Gastrocnemius medialis (tissue), 4 donors: ENCODE measurements around the gene TENM3. TPM values are rescaled to one million over a fixed set of nuclear protein-coding genes. Genes with fewer than 3 reads are reported as not detected.

Experiments used
- ATAC-seq, 2 donors: fragments of 150-250 bp; one replicate each; pipeline ENCODE4 v1.9.1; 2016
- DNase-seq, 2 donors: peaks; one replicate each; pipeline ENCODE4 v3.0.0-alpha.2; 2019
- H3K27ac ChIP-seq, 4 donors: fragments of 200-600 bp; sonication (generic); 1 replicate in 1 of 4; 2 replicates in 3 of 4; pipeline ENCODE4 v1.5.1; 2016 to 2018; ENCODE audit warnings: mild to moderate bottlenecking in 2 of 4, moderate library complexity in 1 of 4
- H3K27me3 ChIP-seq, 3 donors: fragments of 200-600 bp; sonication (generic) in 2 of 3; 1 replicate in 1 of 3; 2 replicates in 2 of 3; pipeline versions ENCODE4 v1.5.1 to v1.6.0; 2016 to 2019; ENCODE audit warnings: mild to moderate bottlenecking in 1 of 3, moderate library complexity in 1 of 3
- H3K36me3 ChIP-seq, 2 donors: fragments of 200-600 bp; sonication (generic) in 1 of 2; one replicate each; pipeline ENCODE4 v1.5.1; 2017 to 2018
- H3K4me1 ChIP-seq, 2 donors: fragments of 200-600 bp; sonication (generic) in 1 of 2; one replicate each; pipeline ENCODE4 v1.5.1; 2016 to 2017; ENCODE audit warnings: mild to moderate bottlenecking in 2 of 2
- H3K4me3 ChIP-seq, 4 donors: fragments of 200-600 bp; sonication (generic) in 3 of 4; 1 replicate in 1 of 4; 2 replicates in 3 of 4; pipeline ENCODE4 v1.5.1; 2016 to 2019; ENCODE audit warnings: mild to moderate bottlenecking in 2 of 4
- H3K9me3 ChIP-seq, 3 donors: fragments of 200-600 bp; sonication (generic) in 2 of 3; 1 replicate in 1 of 3; 2 replicates in 2 of 3; pipeline ENCODE4 v1.5.1; 2016 to 2019
- POLR2A ChIP-seq, 2 donors: fragments of 450-650 bp; IDR thresholded peaks; one replicate each; pipeline ENCODE4 v1.6.1; 2017; ENCODE audit warnings: antibody characterized with exemption in 2 of 2, mild to moderate bottlenecking in 2 of 2, moderate library complexity in 2 of 2
- in situ Hi-C, 4 donors: fragments of 200-750 bp; cut with MboI; loops; one replicate each; pipeline versions ENCODE4 v1.15.0 to v1.8.0; 2017; ENCODE audit warnings: low sequenced_read_pairs in 4 of 4
- intact Hi-C: fragments of 100-400 bp; cut with DNase I; formaldehyde crosslinking; loops from one replicate; pipeline ENCODE4 v1.15.1; 2023; ENCODE audit warnings: low total_unique reads
- total RNA-seq, 4 donors: library from RNA; depleted of rRNA; stranded (reverse); fragments of >200 nt; gene quantifications; one replicate each; pipeline versions ENCODE4 v1.1.0 to v1.2.3, GENCODE V29; 2016
- TF ChIP-seq, protein P1 (sequence below), 5 experiments: fragments of 450-650 bp in 3 of 5; fragments of 200-600 bp in 2 of 5; sonication (generic) in 2 of 5; IDR thresholded peaks in 4 of 5; conservative IDR thresholded peaks in 1 of 5; 1 replicate in 4 of 5; 2 replicates in 1 of 5; pipeline ENCODE4 v1.5.1; 2016 to 2019; ENCODE audit warnings: antibody characterized with exemption in 5 of 5, mild to moderate bottlenecking in 3 of 5, moderate library complexity in 3 of 5

TENM3 gene
- total RNA-seq, 4 donors from 2014 or later, result 8.3 to 16.2 (median 12.3) TPM

- Histone ChIP-seq H3K4me3 (no peak overlapping the region), H3K4me1 (no peaks in the 10 kb centered on the region), H3K36me3 (no peaks in the 10 kb centered on the region), H3K9me3 (no peaks in the 10 kb centered on the region), H3K27ac (no peak overlapping the region), H3K27me3 (no peaks in the 10 kb centered on the region)
- intact Hi-C loops (no loop called here), in situ Hi-C loops (no loop called here)
- no peak for DNase-seq
- TF ChIP-seq, protein P1, sequence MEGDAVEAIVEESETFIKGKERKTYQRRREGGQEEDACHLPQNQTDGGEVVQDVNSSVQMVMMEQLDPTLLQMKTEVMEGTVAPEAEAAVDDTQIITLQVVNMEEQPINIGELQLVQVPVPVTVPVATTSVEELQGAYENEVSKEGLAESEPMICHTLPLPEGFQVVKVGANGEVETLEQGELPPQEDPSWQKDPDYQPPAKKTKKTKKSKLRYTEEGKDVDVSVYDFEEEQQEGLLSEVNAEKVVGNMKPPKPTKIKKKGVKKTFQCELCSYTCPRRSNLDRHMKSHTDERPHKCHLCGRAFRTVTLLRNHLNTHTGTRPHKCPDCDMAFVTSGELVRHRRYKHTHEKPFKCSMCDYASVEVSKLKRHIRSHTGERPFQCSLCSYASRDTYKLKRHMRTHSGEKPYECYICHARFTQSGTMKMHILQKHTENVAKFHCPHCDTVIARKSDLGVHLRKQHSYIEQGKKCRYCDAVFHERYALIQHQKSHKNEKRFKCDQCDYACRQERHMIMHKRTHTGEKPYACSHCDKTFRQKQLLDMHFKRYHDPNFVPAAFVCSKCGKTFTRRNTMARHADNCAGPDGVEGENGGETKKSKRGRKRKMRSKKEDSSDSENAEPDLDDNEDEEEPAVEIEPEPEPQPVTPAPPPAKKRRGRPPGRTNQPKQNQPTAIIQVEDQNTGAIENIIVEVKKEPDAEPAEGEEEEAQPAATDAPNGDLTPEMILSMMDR (IDR thresholded peaks at IDR 0.05 in 4 of 5, conservative IDR thresholded peaks at IDR 0.05 in 1 of 5), result no peak
- no peak for TF ChIP-seq POLR2A (IDR thresholded peaks at IDR 0.05)
- ATAC-seq, result no peak
Measured at GRCh38 chr4:182338746-182339145, 95.5 kb downstream of the TENM3 start.

DNA sequence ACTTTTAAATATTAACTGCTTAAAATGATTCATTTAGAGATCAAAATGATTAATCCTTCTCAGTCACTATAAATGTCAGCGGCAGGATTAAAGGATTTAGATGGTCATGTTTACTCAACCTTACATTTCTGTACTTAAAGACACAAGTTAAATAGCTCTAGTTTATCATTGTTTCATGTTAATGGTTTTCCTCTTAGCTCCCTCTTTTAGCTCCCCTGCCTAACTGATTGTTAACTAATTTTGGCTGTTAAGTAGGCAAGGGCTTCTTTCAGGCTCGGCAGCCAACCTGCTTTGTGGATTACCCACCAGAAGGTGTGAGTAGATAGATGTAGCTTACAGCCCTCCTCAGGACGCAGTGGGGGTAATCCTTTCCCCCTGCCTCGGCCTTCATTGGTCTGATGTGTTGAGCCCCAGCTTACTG is 96.0 kb downstream of the TENM3 start:
- TF ChIP-seq POLR2A (IDR thresholded peaks at IDR 0.05), result no peak
- TF ChIP-seq, protein P1 (IDR thresholded peaks at IDR 0.05 in 4 of 5, conservative IDR thresholded peaks at IDR 0.05 in 1 of 5), result no peak
- H3K9me3 ChIP-seq, result no peaks in the 10 kb centered on the region
- no peak overlapping the region for H3K27ac ChIP-seq
- H3K4me3 ChIP-seq, result no peak overlapping the region
- DNase-seq (no peak), ATAC-seq (no peak)
- no peaks in the 10 kb centered on the region for H3K36me3 ChIP-seq
- intact Hi-C loops, result no loop called here
- in situ Hi-C loops, result no loop called here
- H3K27me3 ChIP-seq, result no peaks in the 10 kb centered on the region
- H3K4me1 ChIP-seq, result no peaks in the 10 kb centered on the region

GRCh38 chr4:182343453-182343852 is 100.3 kb downstream of the TENM3 start:
- TF ChIP-seq POLR2A (IDR thresholded peaks at IDR 0.05), result no peak
- TF ChIP-seq, protein P1 (IDR thresholded peaks at IDR 0.05 in 4 of 5, conservative IDR thresholded peaks at IDR 0.05 in 1 of 5), result no peak
- Histone ChIP-seq H3K36me3 (no peaks in the 10 kb centered on the region), H3K27ac (no peak overlapping the region), H3K4me1 (no peaks in the 10 kb centered on the region), H3K9me3 (no peaks in the 10 kb centered on the region), H3K27me3 (no peaks in the 10 kb centered on the region), H3K4me3 (no peak overlapping the region)
- ATAC-seq (no peak), DNase-seq (no peak)
- intact Hi-C loops (no loop called here), in situ Hi-C loops (no loop called here)

- Histone ChIP-seq H3K4me3 (no peak overlapping the region), H3K4me1 (no peaks in the 10 kb centered on the region), H3K27me3 (no peaks in the 10 kb centered on the region), H3K36me3 (no peaks in the 10 kb centered on the region), H3K27ac (no peak overlapping the region), H3K9me3 (no peaks in the 10 kb centered on the region)
- no peak for ATAC-seq
- TF ChIP-seq POLR2A (IDR thresholded peaks at IDR 0.05), result no peak
- TF ChIP-seq, protein P1 (IDR thresholded peaks at IDR 0.05 in 4 of 5, conservative IDR thresholded peaks at IDR 0.05 in 1 of 5), result no peak
- in situ Hi-C loops, result no loop called here
- DNase-seq, result no peak
- intact Hi-C loops, result no loop called here
Measured at GRCh38 chr4:182344968-182345367, 101.8 kb downstream of the TENM3 start.

DNA sequence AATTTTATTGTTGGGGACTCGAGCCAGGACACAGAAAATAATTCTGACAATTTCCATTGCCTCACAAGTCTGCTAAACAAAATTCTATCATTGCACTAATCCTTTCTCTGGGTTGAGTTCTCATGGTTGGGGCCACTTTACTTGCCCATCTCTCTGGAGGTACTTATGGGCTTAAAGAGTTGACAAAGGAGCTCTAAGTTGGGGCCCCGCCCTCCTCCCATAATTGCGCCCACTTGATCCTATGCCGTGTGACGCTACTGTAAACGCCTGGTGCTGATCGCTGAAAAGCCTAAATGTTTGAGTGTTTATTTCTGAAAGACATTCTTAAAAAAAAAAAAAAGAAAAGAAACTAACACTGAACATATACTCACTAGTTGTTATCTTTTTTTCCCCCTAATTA is 103.0 kb downstream of the TENM3 start:
- Histone ChIP-seq H3K4me3 (no peak overlapping the region), H3K36me3 (no peaks in the 10 kb centered on the region), H3K4me1 (no peaks in the 10 kb centered on the region), H3K9me3 (no peaks in the 10 kb centered on the region), H3K27ac (no peak overlapping the region), H3K27me3 (no peaks in the 10 kb centered on the region)
- ATAC-seq (no peak), DNase-seq (no peak)
- intact Hi-C loops, result no loop called here
- TF ChIP-seq, protein P1 (IDR thresholded peaks at IDR 0.05 in 4 of 5, conservative IDR thresholded peaks at IDR 0.05 in 1 of 5), result no peak
- TF ChIP-seq POLR2A (IDR thresholded peaks at IDR 0.05), result no peak
- in situ Hi-C loops, result no loop called here
